DOHH2 (cell line): Measurements from ENCODE around the gene C3orf33.
"Not testable (repeated sequence)": the region's sequence is repeated elsewhere in the genome, so short reads cannot be mapped to it uniquely, and the experiment has no call there.

Source experiments
- H3F3A ChIP-seq: fragments of 200-600 bp; sonication (generic), shearing (Covaris generic); 2 replicates; pipeline ENCODE4 v1.6.0; 2016; ENCODE audit warnings: antibody characterized with exemption, mild to moderate bottlenecking; ENCODE audit not compliant: control insufficient read depth, insufficient read depth
- H3K27ac ChIP-seq: fragments of 200-600 bp; sonication (generic); 2 replicates; pipeline ENCODE4 v1.5.1; 2014; ENCODE audit warnings: low read depth, mild to moderate bottlenecking, low read length, moderate library complexity
- H3K27me3 ChIP-seq: fragments of 200-600 bp; sonication (generic); 2 replicates; pipeline ENCODE4 v1.6.1; 2014; ENCODE audit warnings: mild to moderate bottlenecking, low read length, mixed read lengths; ENCODE audit not compliant: control insufficient read depth
- H3K36me3 ChIP-seq: fragments of 200-600 bp; sonication (generic); 2 replicates; pipeline ENCODE4 v1.6.1; 2014; ENCODE audit warnings: mild to moderate bottlenecking, low read length, moderate library complexity, mixed read lengths; ENCODE audit not compliant: control insufficient read depth
- H3K4me1 ChIP-seq: fragments of 200-600 bp; sonication (generic); 2 replicates; pipeline ENCODE4 v1.6.1; 2014; ENCODE audit warnings: mild to moderate bottlenecking, low read length, mixed read lengths; ENCODE audit not compliant: control insufficient read depth
- H3K4me2 ChIP-seq: fragments of 200-600 bp; sonication (generic); 2 replicates; pipeline ENCODE4 v1.6.0; 2014; ENCODE audit warnings: mild to moderate bottlenecking, low read length, moderate library complexity
- H3K4me3 ChIP-seq: fragments of 200-600 bp; sonication (generic); 2 replicates; pipeline ENCODE4 v1.5.1; 2014; ENCODE audit warnings: mild to moderate bottlenecking, low read length, mixed read lengths
- H3K79me2 ChIP-seq: fragments of 200-600 bp; sonication (generic); 2 replicates; pipeline ENCODE4 v1.6.1; 2014; ENCODE audit warnings: mild to moderate bottlenecking, low read length, mixed read lengths; ENCODE audit not compliant: control insufficient read depth
- H3K9me2 ChIP-seq: fragments of 200-600 bp; sonication (generic); replicated peaks from 2 replicates; pipeline ENCODE4 v1.6.1; 2014; ENCODE audit warnings: mild to moderate bottlenecking, low read length, mixed read lengths; ENCODE audit not compliant: control insufficient read depth
- H3K9me3 ChIP-seq: fragments of 200-600 bp; sonication (generic); 2 replicates; pipeline ENCODE4 v1.6.1; 2014; ENCODE audit warnings: antibody characterized with exemption, low read length, mixed read lengths; ENCODE audit not compliant: control insufficient read depth, insufficient read depth
- H4K20me1 ChIP-seq: fragments of 200-600 bp; sonication (generic); 2 replicates; pipeline ENCODE4 v1.6.0; 2014; ENCODE audit warnings: low read depth, mild to moderate bottlenecking, antibody characterized with exemption, low read length, moderate library complexity; ENCODE audit not compliant: control insufficient read depth, insufficient read depth
- EZH2phosphoT487 ChIP-seq: fragments of 200-600 bp; sonication (generic); IDR thresholded peaks from 2 replicates; pipeline ENCODE4 v1.6.1; 2017; ENCODE audit warnings: borderline replicate concordance, mild to moderate bottlenecking, antibody characterized with exemption, low read length, moderate library complexity, mixed read lengths
- TF ChIP-seq, protein P1 (sequence below): fragments of 200-600 bp; sonication (generic); IDR thresholded peaks from one replicate; pipeline ENCODE4 v1.5.1; 2014; ENCODE audit warnings: antibody characterized with exemption, mild to moderate bottlenecking, low read depth, low read length; ENCODE audit not compliant: poor library complexity, severe bottlenecking

Gene C3orf33

DNA sequence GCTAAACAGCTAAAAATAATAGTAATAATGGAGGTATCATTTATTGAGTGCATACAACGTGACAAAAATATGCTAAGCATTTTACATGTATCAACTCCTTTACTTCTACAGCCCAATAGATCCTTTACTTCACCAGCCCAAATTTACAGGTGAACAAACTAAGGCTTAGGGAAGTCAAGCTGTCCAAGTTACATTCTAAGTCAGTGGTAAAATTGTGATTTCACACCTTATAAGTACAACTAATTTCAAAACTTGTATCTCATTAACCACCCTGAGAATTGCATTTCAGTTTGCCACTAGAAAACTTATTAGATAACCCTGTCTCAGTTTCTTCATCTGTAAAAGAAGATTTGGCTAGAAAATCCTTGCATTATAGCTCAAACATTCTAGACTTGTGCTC lies 37.5 kb upstream of the C3orf33 start:
- Histone ChIP-seq H3K27ac (no peak overlapping the region), H3K27me3 (no peaks in the 10 kb centered on the region), H3K9me3 (no peaks in the 10 kb centered on the region), H3K4me2 (no peak overlapping the region; the same call in 1 of the 2 replicates), H4K20me1 (no peaks in the 10 kb centered on the region), H3K36me3 (peaks cover 21% of the 10 kb centered on the region), H3K79me2 (peaks cover 46% of the 10 kb centered on the region), H3F3A (0 out of 2 replicates have a peak, but pooled peaks cover 3% of the 10 kb centered on the region), H3K4me1 (peaks cover 3% of the 10 kb centered on the region; the same call in 1 of the 2 replicates), H3K4me3 (no peak overlapping the region), H3K9me2 (no peaks in the 10 kb centered on the region)
- no peak for TF ChIP-seq EZH2phosphoT487
- TF ChIP-seq, protein P1, sequence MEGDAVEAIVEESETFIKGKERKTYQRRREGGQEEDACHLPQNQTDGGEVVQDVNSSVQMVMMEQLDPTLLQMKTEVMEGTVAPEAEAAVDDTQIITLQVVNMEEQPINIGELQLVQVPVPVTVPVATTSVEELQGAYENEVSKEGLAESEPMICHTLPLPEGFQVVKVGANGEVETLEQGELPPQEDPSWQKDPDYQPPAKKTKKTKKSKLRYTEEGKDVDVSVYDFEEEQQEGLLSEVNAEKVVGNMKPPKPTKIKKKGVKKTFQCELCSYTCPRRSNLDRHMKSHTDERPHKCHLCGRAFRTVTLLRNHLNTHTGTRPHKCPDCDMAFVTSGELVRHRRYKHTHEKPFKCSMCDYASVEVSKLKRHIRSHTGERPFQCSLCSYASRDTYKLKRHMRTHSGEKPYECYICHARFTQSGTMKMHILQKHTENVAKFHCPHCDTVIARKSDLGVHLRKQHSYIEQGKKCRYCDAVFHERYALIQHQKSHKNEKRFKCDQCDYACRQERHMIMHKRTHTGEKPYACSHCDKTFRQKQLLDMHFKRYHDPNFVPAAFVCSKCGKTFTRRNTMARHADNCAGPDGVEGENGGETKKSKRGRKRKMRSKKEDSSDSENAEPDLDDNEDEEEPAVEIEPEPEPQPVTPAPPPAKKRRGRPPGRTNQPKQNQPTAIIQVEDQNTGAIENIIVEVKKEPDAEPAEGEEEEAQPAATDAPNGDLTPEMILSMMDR: no peak

- no peaks in the 10 kb centered on the region for H3K27me3 ChIP-seq
- no peaks in the 10 kb centered on the region for H3K4me1 ChIP-seq
- H3K9me2 ChIP-seq: no peaks in the 10 kb centered on the region
- no peaks in the 10 kb centered on the region for H3K9me3 ChIP-seq
- no peak overlapping the region for H3K4me3 ChIP-seq
- TF ChIP-seq, protein P1: no peak
- TF ChIP-seq EZH2phosphoT487: no peak
- H3F3A ChIP-seq: no peaks in the 10 kb centered on the region
- H3K27ac ChIP-seq: no peak overlapping the region
- H3K79me2 ChIP-seq: no peaks in the 10 kb centered on the region; the same call in 1 of the 2 replicates
- H3K36me3 ChIP-seq: peaks cover 6% of the 10 kb centered on the region; the same call in 1 of the 2 replicates
- no peak overlapping the region for H3K4me2 ChIP-seq
- H4K20me1 ChIP-seq: no peaks in the 10 kb centered on the region
Observed at GRCh38 chr3:155835341-155836071, 29.4 kb upstream of the C3orf33 start.

DNA sequence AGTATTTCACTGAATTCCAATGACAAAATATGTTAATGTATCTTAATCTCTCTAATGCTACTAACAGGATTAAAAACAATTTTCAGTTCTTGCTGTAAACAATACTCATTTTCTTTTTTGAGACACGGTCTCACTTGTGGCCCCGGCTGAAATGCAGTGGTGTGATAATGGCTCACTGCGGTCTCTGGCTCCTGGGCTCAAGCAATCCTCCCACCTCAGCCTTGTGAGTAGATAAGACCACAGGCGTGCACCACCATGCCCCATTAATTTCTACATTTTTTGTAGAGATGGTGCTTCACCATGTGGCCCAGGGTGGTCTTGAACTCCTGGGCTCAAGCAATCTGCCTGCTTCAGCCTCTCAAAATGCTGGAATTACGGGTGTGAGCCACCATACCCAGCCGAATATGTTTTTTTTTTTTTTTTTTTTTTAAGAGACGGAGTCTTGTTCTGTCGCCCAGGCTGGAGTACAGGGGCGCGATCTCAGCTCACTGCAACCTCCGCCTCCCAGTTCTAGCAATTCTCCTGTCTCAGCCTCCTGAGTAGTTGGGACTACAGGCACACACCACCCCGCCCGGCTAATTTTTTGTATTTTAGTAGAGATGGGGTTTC lies 22.5 kb upstream of the C3orf33 start:
- H4K20me1 ChIP-seq, H3K4me3 ChIP-seq, H3K79me2 ChIP-seq, H3K27me3 ChIP-seq, H3K9me3 ChIP-seq, H3K36me3 ChIP-seq, H3K27ac ChIP-seq, H3K4me1 ChIP-seq, H3K9me2 ChIP-seq, H3K4me2 ChIP-seq, H3F3A ChIP-seq: not testable (repeated sequence)

GRCh38 chr3:155815030-155815545 lies 9.0 kb upstream of the C3orf33 start:
- no peak for TF ChIP-seq EZH2phosphoT487
- TF ChIP-seq, protein P1: no peak
- Histone ChIP-seq H3K79me2 (no peaks in the 10 kb centered on the region), H3K4me1 (no peaks in the 10 kb centered on the region), H3K4me2 (no peak overlapping the region), H3K27me3 (no peaks in the 10 kb centered on the region), H3K9me2 (no peaks in the 10 kb centered on the region), H3K4me3 (no peak overlapping the region), H3K9me3 (no peaks in the 10 kb centered on the region), H3F3A (no peaks in the 10 kb centered on the region), H3K36me3 (no peaks in the 10 kb centered on the region), H3K27ac (no peak overlapping the region), H4K20me1 (no peaks in the 10 kb centered on the region)

DNA sequence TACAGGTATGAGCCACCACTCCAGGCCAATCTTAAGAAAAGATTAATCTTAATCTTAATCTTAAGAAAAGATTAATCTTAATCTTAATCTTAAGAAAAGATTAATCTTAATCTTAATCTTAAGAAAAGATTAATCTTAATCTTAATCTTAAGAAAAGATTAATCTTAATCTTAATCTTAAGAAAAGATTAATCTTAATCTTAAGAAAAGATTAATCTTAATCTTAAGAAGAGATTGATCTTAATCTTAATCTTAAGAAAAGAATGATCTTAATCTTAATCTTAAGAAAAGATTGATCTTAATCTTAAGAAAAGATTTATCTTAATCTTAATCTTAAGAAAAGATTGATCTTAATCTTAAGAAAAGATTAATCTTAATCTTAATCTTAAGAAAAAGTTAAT lies 7.1 kb upstream of the C3orf33 start:
- not testable (repeated sequence) for H3K27ac ChIP-seq, H3K9me2 ChIP-seq, H3K79me2 ChIP-seq, H3K36me3 ChIP-seq, H3K4me2 ChIP-seq, H3K9me3 ChIP-seq, H4K20me1 ChIP-seq, H3K27me3 ChIP-seq, H3K4me3 ChIP-seq, H3K4me1 ChIP-seq, H3F3A ChIP-seq
